Activated T-cell treated with anti-CD3 and anti-CD28 coated beads, Interleukin-2, amount 50 U/mL, for 24 hours (primary cell): Measurements from ENCODE around the gene PODXL.

Source experiments
- DNase-seq: peaks from one replicate; pipeline ENCODE4 v3.0.0-alpha.2; 2020
- H3K27ac Mint-ChIP-seq: 2 replicates; pipeline ENCODE4 v1.8.0; 2020; ENCODE audit warnings: mild to moderate bottlenecking, mixed read lengths
- H3K27me3 Mint-ChIP-seq: 2 replicates; pipeline ENCODE4 v1.8.0; 2020; ENCODE audit warnings: mixed read lengths
- H3K36me3 Mint-ChIP-seq: 2 replicates; pipeline ENCODE4 v1.8.0; 2020; ENCODE audit warnings: low read depth, mixed read lengths
- H3K4me1 Mint-ChIP-seq: 2 replicates; pipeline ENCODE4 v1.8.0; 2020; ENCODE audit warnings: low read depth, mixed read lengths
- H3K4me3 Mint-ChIP-seq: 2 replicates; pipeline ENCODE4 v1.8.0; 2020; ENCODE audit warnings: mild to moderate bottlenecking, moderate library complexity, mixed read lengths
- H3K9me3 Mint-ChIP-seq: 2 replicates; pipeline ENCODE4 v1.8.0; 2020; ENCODE audit warnings: mixed read lengths

Gene PODXL

DNA sequence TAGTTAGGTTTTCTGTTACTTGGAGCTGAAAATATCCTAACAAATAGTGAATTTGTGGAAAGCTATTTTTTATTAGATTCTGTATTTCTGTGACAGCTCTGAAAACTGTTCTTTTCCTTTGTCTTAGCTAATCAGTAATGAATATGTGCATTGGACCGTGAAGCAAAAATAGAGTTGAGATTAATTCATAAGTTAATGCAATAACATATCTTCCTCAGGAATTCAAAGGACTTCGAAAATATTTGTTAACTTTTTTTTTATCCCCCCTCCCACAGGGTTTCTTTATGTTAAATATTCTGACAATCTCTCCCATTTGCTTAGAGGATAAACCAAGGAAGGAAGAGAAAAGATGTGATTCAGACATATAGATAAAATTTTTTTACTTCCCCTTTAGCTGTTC lies 101.4 kb downstream of the PODXL start:
- peaks cover 68% of the 10 kb centered on the region for H3K36me3 Mint-ChIP-seq
- no peaks in the 10 kb centered on the region for H3K27me3 Mint-ChIP-seq
- DNase-seq: no peak

GRCh38 chr7:131454498-131454897 lies 101.9 kb downstream of the PODXL start:
- peaks cover 70% of the 10 kb centered on the region for H3K36me3 Mint-ChIP-seq
- H3K4me1 Mint-ChIP-seq: no peaks in the 10 kb centered on the region
- H3K9me3 Mint-ChIP-seq: no peaks in the 10 kb centered on the region
- no peak for DNase-seq
- H3K27ac Mint-ChIP-seq: no peak overlapping the region
- no peaks in the 10 kb centered on the region for H3K27me3 Mint-ChIP-seq
- H3K4me3 Mint-ChIP-seq: no peak overlapping the region

More for the DNA sequence above, 101.4 kb downstream of the PODXL start:
- Mint-ChIP-seq H3K27ac (no peak overlapping the region), H3K4me3 (no peak overlapping the region), H3K9me3 (no peaks in the 10 kb centered on the region), H3K4me1 (peaks cover 3% of the 10 kb centered on the region)
